ENCODE measurements around the gene ADGRD1. TPM values are rescaled to one million over a fixed set of nuclear protein-coding genes. Genes with fewer than 3 reads are reported as not detected.

ADGRD1 gene
- polyA plus RNA-seq, 6 donors from 2014 or later = 0.26 to 6.6 (median 1.9) TPM

GRCh38 chr12:131043401-131043871, 89.7 kb downstream of the ADGRD1 start:
- no peak for ATAC-seq (ENCODE audit: low read depth in 2 of 2)

GRCh38 chr12:131044136-131044535, 90.4 kb downstream of the ADGRD1 start:
- Mint-ChIP-seq H3K4me1 (peaks cover 8 to 28% (median 19%) of the 10 kb centered on the region in 3 donors), H3K4me3 (no peak overlapping the region), H3K36me3 (no peaks in the 10 kb centered on the region), H3K27me3 (peaks cover 0 to 12% (median 0%) of the 10 kb centered on the region in 3 donors), H3K9me3 (no peaks in the 10 kb centered on the region), H3K27ac (no peak overlapping the region)
- ATAC-seq (ENCODE audit: low read depth in 2 of 2) (no peak), DNase-seq (no peak)

More at GRCh38 chr12:131043401-131043871, 89.7 kb downstream of the ADGRD1 start:
- H3K9me3 Mint-ChIP-seq = no peaks in the 10 kb centered on the region
- no peaks in the 10 kb centered on the region for H3K36me3 Mint-ChIP-seq
- no peak for DNase-seq
- H3K4me3 Mint-ChIP-seq = no peak overlapping the region
- H3K27ac Mint-ChIP-seq = peak overlapping the region in 1 of 6 donors; percentile 87
- peaks cover 8 to 24% (median 12%) of the 10 kb centered on the region in 3 donors for H3K4me1 Mint-ChIP-seq
- H3K27me3 Mint-ChIP-seq = peaks cover 0 to 12% (median 0%) of the 10 kb centered on the region in 3 donors

GRCh38 chr12:131044760-131045381, 91.2 kb downstream of the ADGRD1 start:
- Mint-ChIP-seq H3K27me3 (peaks cover 0 to 17% (median 0%) of the 10 kb centered on the region in 3 donors), H3K9me3 (no peaks in the 10 kb centered on the region), H3K36me3 (no peaks in the 10 kb centered on the region), H3K27ac (no peak overlapping the region), H3K4me1 (peaks cover 8 to 32% (median 23%) of the 10 kb centered on the region in 3 donors), H3K4me3 (peak overlapping the region in 2 of 8 donors; percentile 15 to 44)
- ATAC-seq (ENCODE audit: low read depth in 2 of 2) (no peak), DNase-seq (no peak)

DNA sequence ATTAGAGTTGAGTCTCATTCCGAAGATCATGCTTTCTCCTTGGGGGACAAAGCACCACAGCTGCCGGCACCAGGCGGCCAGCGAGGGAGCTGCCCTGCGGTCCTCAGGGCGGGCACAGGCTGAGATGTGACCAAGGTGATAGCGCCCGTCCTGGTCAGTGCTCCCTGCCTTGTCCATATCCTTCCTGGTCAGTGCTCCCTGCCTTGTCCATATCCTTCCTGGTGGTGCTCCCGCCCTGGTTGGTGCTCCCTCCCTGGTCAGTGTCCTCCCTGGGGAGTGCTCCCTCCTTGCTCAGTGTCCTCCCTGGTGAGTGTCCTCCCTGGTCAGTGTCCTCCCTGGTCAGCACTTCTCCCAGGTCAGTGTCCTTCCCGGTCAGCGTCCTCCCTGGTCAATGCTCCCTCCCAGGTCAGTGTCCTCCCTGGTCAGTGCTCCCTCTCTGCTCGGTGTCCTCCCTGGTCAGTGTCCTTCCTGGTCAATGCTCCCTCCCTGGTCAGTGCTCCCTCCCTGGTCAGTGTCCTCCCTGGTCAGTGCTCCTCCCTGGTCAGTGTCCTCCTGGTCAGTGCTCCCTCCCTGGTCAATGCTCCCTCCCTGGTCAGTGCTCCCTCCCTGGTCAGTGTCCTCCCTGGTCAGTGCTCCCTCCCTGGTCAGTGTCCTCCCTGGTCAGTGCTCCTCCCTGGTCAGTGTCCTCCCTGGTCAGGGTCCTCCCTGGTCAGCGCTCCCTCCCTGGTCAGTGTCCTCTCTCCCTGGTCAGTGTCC, 92.2 kb downstream of the ADGRD1 start:
- no peaks in the 10 kb centered on the region for H3K9me3 Mint-ChIP-seq
- no peak overlapping the region for H3K4me3 Mint-ChIP-seq
- ATAC-seq (ENCODE audit: low read depth in 2 of 2) (no peak), DNase-seq (no peak)
- H3K27me3 Mint-ChIP-seq = peaks cover 0 to 17% (median 0%) of the 10 kb centered on the region in 3 donors
- H3K4me1 Mint-ChIP-seq = peaks cover 8 to 32% (median 23%) of the 10 kb centered on the region in 3 donors
- no peak overlapping the region for H3K27ac Mint-ChIP-seq
- H3K36me3 Mint-ChIP-seq = no peaks in the 10 kb centered on the region

- ATAC-seq (ENCODE audit: low read depth in 2 of 2) (peak; percentile 44 to 45), DNase-seq (no peak)
- Mint-ChIP-seq H3K27ac (peak overlapping the region in 2 of 6 donors; percentile 56 to 87), H3K27me3 (peaks cover 0 to 12% (median 0%) of the 10 kb centered on the region in 3 donors), H3K4me1 (peaks cover 8 to 28% (median 23%) of the 10 kb centered on the region in 3 donors), H3K4me3 (peak overlapping the region in 2 of 8 donors; percentile 33 to 51), H3K9me3 (no peaks in the 10 kb centered on the region), H3K36me3 (no peaks in the 10 kb centered on the region)
These were observed 93.4 kb downstream of the ADGRD1 start for GRCh38 chr12:131046813-131047788.

DNA sequence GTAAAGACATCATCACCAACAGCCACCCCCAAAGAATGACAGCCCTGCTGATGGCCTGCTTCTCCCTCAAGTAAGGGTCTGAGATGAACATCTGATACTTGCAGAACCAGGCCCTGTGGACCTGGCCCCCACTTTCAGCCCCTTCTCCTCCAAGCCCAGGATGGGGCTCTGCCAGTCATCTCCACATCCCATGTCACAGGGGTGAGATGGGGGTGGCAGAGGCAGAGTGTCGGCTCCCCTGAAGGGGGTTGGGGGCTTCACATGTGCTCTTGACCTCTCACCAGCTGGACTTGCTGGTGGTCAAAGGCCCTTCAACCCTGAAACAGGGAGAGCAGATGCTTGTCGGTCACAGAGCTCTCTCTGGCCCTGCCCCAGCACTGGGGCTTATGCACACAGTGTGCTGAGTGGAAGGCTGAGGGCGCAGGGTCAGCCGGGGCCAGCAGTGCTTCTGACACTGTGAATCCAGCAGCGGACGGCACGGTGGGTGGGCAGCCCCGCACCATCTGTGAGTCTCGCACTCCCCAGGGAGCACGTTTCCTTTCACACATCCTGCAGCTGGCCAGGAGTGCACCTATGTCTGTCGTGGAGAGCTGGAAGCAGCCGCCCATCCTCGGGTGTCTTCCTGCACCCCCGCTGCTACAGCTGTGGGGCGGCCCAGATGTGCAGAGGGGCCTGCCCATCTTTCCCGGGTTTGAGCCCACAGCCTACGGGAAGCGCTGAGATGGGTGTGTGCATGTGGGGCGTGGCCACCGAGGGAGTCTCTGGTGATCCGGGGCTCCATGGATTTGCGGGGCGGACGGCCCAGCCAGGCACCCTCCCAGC, 94.3 kb downstream of the ADGRD1 start:
- ATAC-seq (ENCODE audit: low read depth in 2 of 2) = peak; percentile 8 to 16
- H3K36me3 Mint-ChIP-seq = no peaks in the 10 kb centered on the region
- peak overlapping the region in 1 of 6 donors; percentile 78 for H3K27ac Mint-ChIP-seq
- H3K4me1 Mint-ChIP-seq = peaks cover 8 to 26% (median 23%) of the 10 kb centered on the region in 3 donors
- no peaks in the 10 kb centered on the region for H3K9me3 Mint-ChIP-seq
- DNase-seq = no peak
- H3K4me3 Mint-ChIP-seq = peak overlapping the region in 2 of 8 donors; percentile 51 to 67
- H3K27me3 Mint-ChIP-seq = peaks cover 0 to 12% (median 0%) of the 10 kb centered on the region in 3 donors

GRCh38 chr12:131048611-131048990, 94.9 kb downstream of the ADGRD1 start:
- no peak for DNase-seq
- H3K36me3 Mint-ChIP-seq = no peaks in the 10 kb centered on the region
- peaks cover 0 to 12% (median 0%) of the 10 kb centered on the region in 3 donors for H3K27me3 Mint-ChIP-seq
- H3K27ac Mint-ChIP-seq = peak overlapping the region in 2 of 6 donors; percentile 47 to 78
- ATAC-seq (ENCODE audit: low read depth in 2 of 2) = no peak
- H3K9me3 Mint-ChIP-seq = no peaks in the 10 kb centered on the region
- peak overlapping the region in 1 of 8 donors; percentile 67 for H3K4me3 Mint-ChIP-seq
- peaks cover 8 to 26% (median 23%) of the 10 kb centered on the region in 3 donors for H3K4me1 Mint-ChIP-seq

- H3K9me3 Mint-ChIP-seq = no peaks in the 10 kb centered on the region
- H3K27me3 Mint-ChIP-seq = peaks cover 0 to 12% (median 0%) of the 10 kb centered on the region in 3 donors
- no peak overlapping the region for H3K27ac Mint-ChIP-seq
- peaks cover 8 to 25% (median 22%) of the 10 kb centered on the region in 3 donors for H3K4me1 Mint-ChIP-seq
- no peak for ATAC-seq (ENCODE audit: low read depth in 2 of 2)
- H3K4me3 Mint-ChIP-seq = peak overlapping the region in 2 of 8 donors; percentile 37 to 67
- no peaks in the 10 kb centered on the region for H3K36me3 Mint-ChIP-seq
- DNase-seq = no peak
These were observed 95.3 kb downstream of the ADGRD1 start for GRCh38 chr12:131049002-131049401.

DNA sequence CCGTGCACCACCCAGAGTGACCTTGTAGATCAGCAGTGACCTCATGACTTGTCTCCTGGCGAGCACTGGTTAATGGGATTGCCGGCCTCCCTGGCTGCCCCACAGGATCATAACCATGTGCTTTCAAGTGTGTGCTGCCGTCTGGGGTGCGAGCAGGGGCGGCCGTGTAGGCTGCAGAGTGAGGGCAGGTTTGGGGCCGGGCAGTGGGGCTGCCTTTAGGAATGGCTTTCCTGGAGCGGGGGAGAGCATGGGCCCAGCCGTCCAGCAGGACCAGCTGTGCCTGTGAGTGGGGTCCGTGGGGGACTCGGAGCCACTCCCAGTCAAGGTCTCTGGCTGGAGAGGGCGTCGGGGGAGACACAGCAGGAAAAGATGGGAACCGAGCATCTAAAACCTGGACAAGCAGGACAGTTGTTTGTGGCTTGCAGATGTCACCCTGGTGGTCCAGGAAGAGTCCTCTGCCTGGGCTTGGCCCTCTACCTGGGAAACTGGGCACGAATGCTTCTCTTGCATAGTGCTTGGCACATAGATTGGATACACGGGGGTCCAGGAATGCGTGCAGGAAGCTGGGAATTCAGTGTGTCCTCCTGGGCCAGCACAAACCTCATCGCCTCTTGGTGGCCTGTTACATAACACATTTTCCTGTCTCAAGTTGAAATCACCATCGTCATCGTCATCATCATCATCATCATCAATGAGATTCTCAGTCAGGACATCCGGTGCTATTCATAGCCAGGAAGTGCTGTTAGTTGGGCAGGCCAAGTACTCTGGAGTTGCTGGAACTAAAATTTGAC, 96.0 kb downstream of the ADGRD1 start:
- peaks cover 0 to 12% (median 0%) of the 10 kb centered on the region in 3 donors for H3K27me3 Mint-ChIP-seq
- ATAC-seq (ENCODE audit: low read depth in 2 of 2) (no peak), DNase-seq (no peak)
- no peaks in the 10 kb centered on the region for H3K36me3 Mint-ChIP-seq
- peak overlapping the region in 1 of 6 donors; percentile 83 for H3K27ac Mint-ChIP-seq
- H3K4me1 Mint-ChIP-seq = peaks cover 8 to 23% (median 21%) of the 10 kb centered on the region in 3 donors
- no peaks in the 10 kb centered on the region for H3K9me3 Mint-ChIP-seq
- peak overlapping the region in 1 of 8 donors; percentile 37 for H3K4me3 Mint-ChIP-seq

- Mint-ChIP-seq H3K9me3 (no peaks in the 10 kb centered on the region), H3K4me3 (no peak overlapping the region), H3K27me3 (peaks cover 0 to 12% (median 0%) of the 10 kb centered on the region in 3 donors), H3K27ac (no peak overlapping the region), H3K4me1 (peaks cover 8 to 29% (median 26%) of the 10 kb centered on the region in 3 donors), H3K36me3 (no peaks in the 10 kb centered on the region)
- ATAC-seq (ENCODE audit: low read depth in 2 of 2) = no peak
- no peak for DNase-seq
These were observed 96.9 kb downstream of the ADGRD1 start for GRCh38 chr12:131050463-131051154.

- Mint-ChIP-seq H3K9me3 (no peaks in the 10 kb centered on the region), H3K27ac (no peak overlapping the region), H3K4me1 (peaks cover 8 to 34% (median 26%) of the 10 kb centered on the region in 3 donors), H3K4me3 (no peak overlapping the region), H3K36me3 (no peaks in the 10 kb centered on the region), H3K27me3 (peaks cover 0 to 12% (median 0%) of the 10 kb centered on the region in 3 donors)
- ATAC-seq (ENCODE audit: low read depth in 2 of 2) (no peak), DNase-seq (no peak)
These were observed 97.4 kb downstream of the ADGRD1 start for GRCh38 chr12:131051155-131051473.

All from naive B cell (primary cell).